H1 (cell line): ENCODE results near the gene LGALS12. TPM values are rescaled to one million over a fixed set of nuclear protein-coding genes. Genes with fewer than 3 reads are reported as not detected.

ENCODE experiments used
- CTCF ChIA-PET: fragments of 300-600 bp; sonication (Branson Sonifier 250); formaldehyde crosslinking; loops from one replicate; lab custom pipeline; 2021; ENCODE audit not compliant: partially characterized antibody; lab: Charles Lee
- POLR2A ChIA-PET: fragments of 300-600 bp; sonication (Branson Sonifier 250); formaldehyde crosslinking; loops from one replicate; lab custom pipeline; 2021; ENCODE audit warnings: inconsistent platforms; ENCODE audit not compliant: partially characterized antibody; lab: Charles Lee
- DNase-seq, 2 experiments: peaks; one replicate each; pipeline versions ENCODE4 v3.0.0 to v3.0.0-alpha.2; 2010 to 2022; ENCODE audit warnings: low spot score in 2 of 2, low read depth in 1 of 2, mixed read lengths in 1 of 2
- FAIRE-seq: peaks from 2 replicates; lab custom pipeline; 2011; peaks lifted over from hg19 to GRCh38; lab: Jason Lieb, UNC
- H2AFZ ChIP-seq: 2 replicates; pipeline ENCODE4 v1.8.1; 2012; ENCODE audit warnings: low read length, inconsistent platforms
- H2AK5ac ChIP-seq: 2 replicates; pipeline ENCODE4 v1.6.1; 2013; ENCODE audit warnings: low read depth, low read length
- H2BK120ac ChIP-seq: replicated peaks from 2 replicates; pipeline ENCODE3; 2013; ENCODE audit warnings: low read depth, low read length, inconsistent platforms
- H2BK12ac ChIP-seq: 2 replicates; pipeline ENCODE4 v1.6.1; 2013; ENCODE audit warnings: low read depth, low read length
- H2BK15ac ChIP-seq: 2 replicates; pipeline ENCODE4 v1.6.1; 2013; ENCODE audit warnings: low read length
- H2BK20ac ChIP-seq: 2 replicates; pipeline ENCODE4 v1.6.1; 2013; ENCODE audit warnings: low read length
- H2BK5ac ChIP-seq: 2 replicates; pipeline ENCODE4 v1.6.1; 2013; ENCODE audit warnings: low read depth, low read length
- H3K14ac ChIP-seq: 2 replicates; pipeline ENCODE4 v1.6.1; 2013; ENCODE audit warnings: inconsistent platforms; ENCODE audit not compliant: insufficient read length
- H3K18ac ChIP-seq: 2 replicates; pipeline ENCODE4 v1.6.1; 2013; ENCODE audit warnings: low read length; ENCODE audit errors: extremely low read depth
- H3K23ac ChIP-seq: 2 replicates; pipeline ENCODE4 v1.6.1; 2013; ENCODE audit warnings: inconsistent platforms; ENCODE audit not compliant: insufficient read length
- H3K23me2 ChIP-seq: 2 replicates; pipeline ENCODE4 v1.6.1; 2013; ENCODE audit warnings: low read depth, low read length
- H3K27ac ChIP-seq: 2 replicates; pipeline ENCODE4 v1.6.1; 2011; ENCODE audit warnings: low read depth, low read length, inconsistent platforms
- H3K27me3 ChIP-seq, 4 experiments: replicated peaks in 1 of 4; 1 replicate in 1 of 4; 2 replicates in 3 of 4; pipeline versions ENCODE4 v1.6.1 to v1.8.1; 2011 to 2013; ENCODE audit warnings: low read length in 3 of 4, mild to moderate bottlenecking in 3 of 4, inconsistent platforms in 2 of 4, mixed read lengths in 2 of 4, moderate library complexity in 1 of 4; ENCODE audit not compliant: control insufficient read depth in 3 of 4, insufficient read depth in 3 of 4; ENCODE audit errors: extremely low read depth in 1 of 4
- H3K36me3 ChIP-seq, 4 experiments: 2 replicates each; pipeline versions ENCODE4 v1.6.1 to v1.8.1; 2011 to 2013; ENCODE audit warnings: mild to moderate bottlenecking in 4 of 4, low read length in 3 of 4, moderate library complexity in 2 of 4, control low read depth in 1 of 4, inconsistent platforms in 1 of 4; ENCODE audit not compliant: insufficient read depth in 4 of 4, control insufficient read depth in 2 of 4
- H3K4ac ChIP-seq: replicated peaks from 2 replicates; pipeline ENCODE3; 2013; ENCODE audit warnings: low read length, low read depth, mixed read lengths, inconsistent platforms; ENCODE audit not compliant: insufficient read length
- H3K4me1 ChIP-seq, 4 experiments: replicated peaks in 1 of 4; 1 replicate in 1 of 4; 2 replicates in 3 of 4; pipeline versions ENCODE4 v1.6.1 to v1.8.1; 2011 to 2013; ENCODE audit warnings: low read length in 3 of 4, inconsistent platforms in 2 of 4, mixed read lengths in 1 of 4; ENCODE audit not compliant: insufficient read depth in 4 of 4, control insufficient read depth in 3 of 4
- H3K4me2 ChIP-seq, 2 experiments: 2 replicates each; pipeline versions ENCODE4 v1.6.1 to v1.8.1; 2011 to 2013; ENCODE audit warnings: low read depth in 2 of 2, low read length in 2 of 2, control low read depth in 1 of 2, inconsistent platforms in 1 of 2, mild to moderate bottlenecking in 1 of 2; ENCODE audit not compliant: insufficient read depth in 1 of 2
- H3K4me3 ChIP-seq, 4 experiments: fragments of 200-600, 300-600 bp in 1 of 4; sonication (generic), shearing (Covaris generic), sonication (Bioruptor Twin) in 1 of 4; 2 replicates each; pipeline versions ENCODE4 v1.5.1 to v1.8.1; 2011 to 2016; ENCODE audit warnings: low read length in 4 of 4, low read depth in 3 of 4, control low read depth in 2 of 4, inconsistent platforms in 2 of 4, mild to moderate bottlenecking in 2 of 4, mixed read lengths in 1 of 4, moderate library complexity in 1 of 4; ENCODE audit not compliant: insufficient read depth in 2 of 4; ENCODE audit errors: extremely low read depth in 1 of 4
- H3K56ac ChIP-seq: replicated peaks from 2 replicates; pipeline ENCODE3; 2013; ENCODE audit warnings: low read depth, mild to moderate bottlenecking, mixed read lengths, low read length, inconsistent platforms; ENCODE audit not compliant: insufficient read length
- H3K79me1 ChIP-seq: 2 replicates; pipeline ENCODE4 v1.6.1; 2013; ENCODE audit warnings: low read depth, low read length, control low read depth
- H3K79me2 ChIP-seq, 2 experiments: 2 replicates each; pipeline versions ENCODE4 v1.6.1 to v1.8.1; 2012 to 2013; ENCODE audit warnings: low read length in 2 of 2, mild to moderate bottlenecking in 2 of 2, inconsistent platforms in 1 of 2; ENCODE audit not compliant: insufficient read depth in 2 of 2, control insufficient read depth in 1 of 2
- H3K9ac ChIP-seq, 4 experiments: replicated peaks in 1 of 4; 1 replicate in 1 of 4; 2 replicates in 3 of 4; pipeline versions ENCODE4 v1.6.1 to v1.8.1; 2011 to 2013; ENCODE audit warnings: low read depth in 3 of 4, low read length in 3 of 4, control low read depth in 2 of 4, mild to moderate bottlenecking in 2 of 4, moderate library complexity in 2 of 4, inconsistent platforms in 1 of 4; ENCODE audit errors: extremely low read depth in 1 of 4
- H3K9me3 ChIP-seq, 2 experiments: 2 replicates each; pipeline versions ENCODE4 v1.6.1 to v1.8.1; 2012 to 2013; ENCODE audit warnings: mild to moderate bottlenecking in 2 of 2, moderate library complexity in 2 of 2, control low read depth in 1 of 2, inconsistent platforms in 1 of 2, low read depth in 1 of 2, low read length in 1 of 2, mixed read lengths in 1 of 2; ENCODE audit not compliant: insufficient read depth in 2 of 2
- H4K20me1 ChIP-seq, 2 experiments: replicated peaks in 1 of 2; 2 replicates each; pipeline versions ENCODE3 to v1.8.1; 2011 to 2013; ENCODE audit warnings: inconsistent platforms in 2 of 2, low read length in 2 of 2, mild to moderate bottlenecking in 1 of 2; ENCODE audit not compliant: insufficient read depth in 2 of 2, control insufficient read depth in 1 of 2
- H4K5ac ChIP-seq: 2 replicates; pipeline ENCODE4 v1.6.1; 2013; ENCODE audit warnings: low read length, low read depth, mixed read lengths, inconsistent platforms; ENCODE audit not compliant: insufficient read length
- H4K8ac ChIP-seq: 2 replicates; pipeline ENCODE4 v1.8.0; 2013; ENCODE audit warnings: mild to moderate bottlenecking, moderate library complexity, low read length, inconsistent platforms; ENCODE audit not compliant: insufficient read depth; ENCODE audit errors: extremely low read depth
- H4K91ac ChIP-seq: replicated peaks from 2 replicates; pipeline ENCODE3; 2013; ENCODE audit warnings: low read length, mixed read lengths, inconsistent platforms; ENCODE audit not compliant: insufficient read length
- ATF3 ChIP-seq: IDR thresholded peaks from 2 replicates; pipeline ENCODE4 v1.6.1; 2011; ENCODE audit warnings: low read depth, mild to moderate bottlenecking, low read length; ENCODE audit not compliant: insufficient read depth
- CBX5 ChIP-seq: fragments of 300-800, 300-1000 bp; sonication (generic); IDR thresholded peaks from 2 replicates; pipeline ENCODE4 v1.7.1; 2016; ENCODE audit warnings: antibody characterized with exemption, low read length, low read depth
- CEBPB ChIP-seq: IDR thresholded peaks from 2 replicates; pipeline ENCODE4 v1.6.1; 2012; ENCODE audit warnings: low read depth, low read length
- FOSL1 ChIP-seq: IDR thresholded peaks from 2 replicates; pipeline ENCODE4 v1.6.1; 2011; ENCODE audit warnings: mild to moderate bottlenecking, low read depth, low read length, moderate library complexity; ENCODE audit not compliant: insufficient read depth
- GTF2F1 ChIP-seq: IDR thresholded peaks from 2 replicates; pipeline ENCODE4 v1.6.1; 2012; ENCODE audit warnings: low read depth, low read length, improper control_type of control experiment, borderline replicate concordance
- HDAC2 ChIP-seq, 2 experiments: fragments of 300-600 bp in 1 of 2; sonication (generic) in 1 of 2; IDR thresholded peaks; 2 replicates each; pipeline ENCODE4 v1.6.1; 2011 to 2012; ENCODE audit warnings: low read depth in 2 of 2, low read length in 2 of 2, mild to moderate bottlenecking in 2 of 2, moderate library complexity in 2 of 2, borderline replicate concordance in 1 of 2, inconsistent platforms in 1 of 2
- POLR2A ChIP-seq, 2 experiments: IDR thresholded peaks; 1 replicate in 1 of 2; 2 replicates in 1 of 2; pipeline ENCODE4 v1.6.1; 2011; ENCODE audit warnings: low read depth in 2 of 2, low read length in 2 of 2, mild to moderate bottlenecking in 2 of 2; ENCODE audit errors: control extremely low read depth in 1 of 2
- RAD21 ChIP-seq, 2 experiments: IDR thresholded peaks in 1 of 2; conservative IDR thresholded peaks in 1 of 2; 2 replicates each; pipeline ENCODE4 v1.6.1; 2011; ENCODE audit warnings: low read depth in 2 of 2, low read length in 2 of 2, improper control_type of control experiment in 1 of 2, inconsistent platforms in 1 of 2, mild to moderate bottlenecking in 1 of 2, moderate library complexity in 1 of 2
- SIRT6 ChIP-seq: IDR thresholded peaks from one replicate; pipeline ENCODE4 v1.7.1; 2012; ENCODE audit warnings: low read length, inconsistent platforms
- SP2 ChIP-seq: IDR thresholded peaks from 2 replicates; pipeline ENCODE4 v1.6.1; 2012; ENCODE audit warnings: mild to moderate bottlenecking, low read length, inconsistent platforms
- TBP ChIP-seq: IDR thresholded peaks from 2 replicates; pipeline ENCODE4 v1.6.1; 2011; ENCODE audit warnings: low read depth, low read length, improper control_type of control experiment
- ZNF274 ChIP-seq: IDR thresholded peaks from 2 replicates; pipeline ENCODE4 v1.7.0; 2012; ENCODE audit warnings: low read length, borderline replicate concordance; ENCODE audit errors: extremely low read depth
- WGBS, 2 experiments: shearing (Covaris generic) in 1 of 2; methylation state at CpG; one replicate each; pipeline versions ENCODE4 v1.1.6 to v1.1.7; 2013 to 2015; ENCODE audit warnings: low lambda C conversion rate in 2 of 2, mixed read lengths in 2 of 2, inconsistent platforms in 1 of 2, low coverage in 1 of 2, missing lambda C conversion rate in 1 of 2; ENCODE audit not compliant: insufficient replicate concordance in 2 of 2, insufficient coverage in 1 of 2, insufficient read length in 1 of 2; ENCODE audit errors: extremely low coverage in 1 of 2, missing lambda C conversion rate in 1 of 2; 5-methylcytosine and 5-hydroxymethylcytosine counted together
- polyA plus RNA-seq, 7 experiments: library from polyadenylated mRNA; depleted of rRNA in 3 of 7; stranded (reverse) in 5 of 7; unstranded in 2 of 7; fragments of >200 nt in 5 of 7; fragments of 200-250 nt in 2 of 7; gene quantifications; 1 replicate in 5 of 7; 2 replicates in 1 of 7; 4 replicates in 1 of 7; pipeline versions ENCODE4 v1.2.1 to v1.2.3, GENCODE V29; 2011 to 2013; ENCODE audit warnings: missing spikeins in 2 of 7, mixed read lengths in 2 of 7
- total RNA-seq: library from RNA; stranded (reverse); fragmentation: NEBNext Ultra II Directional; extraction: Animal tissue kit (Norgen Biotek cat#: 25700); gene quantifications from 2 replicates; pipeline ENCODE4 v1.2.1, GENCODE V29; 2021

The LGALS12 gene
- total and polyA plus RNA-seq, 2 of the 8 experiments (the other 6 are each of a cell fraction or from before 2014, with no cell fraction given), result 1.6 to 2.9 TPM

GRCh38 chr11:63554877-63555223 is 49.0 kb downstream of the LGALS12 start:
- WGBS, 2 experiments, result 80% methylated on average over 4 of the region's 4 CpGs; no CpG with 5 or more reads in 1 of the 2 experiments
- POLR2A ChIA-PET, result interaction anchor here (3.5 kb wide), 1 partner anchor 7 kb away, joined by 12 read pairs; the partner anchor contains the start of gene PLAAT2

More at GRCh38 chr11:63554877-63555223, 49.0 kb downstream of the LGALS12 start:
- H2BK5ac ChIP-seq, result no peak overlapping the region
- H3K4me2 ChIP-seq, result no peak overlapping the region
- H3K4ac ChIP-seq, result no peak overlapping the region
- no peak for FAIRE-seq
- no peaks in the 10 kb centered on the region; a peak in 1 of 4 replicates for H3K9me3 ChIP-seq
- no peak overlapping the region for H2BK15ac ChIP-seq
- H3K79me1 ChIP-seq, result no peaks in the 10 kb centered on the region
- H2AFZ ChIP-seq, result no peak overlapping the region
- no peaks in the 10 kb centered on the region for H4K20me1 ChIP-seq
- H3K14ac ChIP-seq, result no peak overlapping the region
- H3K36me3 ChIP-seq, result no peaks in the 10 kb centered on the region
- no peak overlapping the region for H4K91ac ChIP-seq
- no peak overlapping the region for H4K5ac ChIP-seq
- no peaks in the 10 kb centered on the region for H3K79me2 ChIP-seq
- no peak for TF ChIP-seq GTF2F1
- no peak for TF ChIP-seq ZNF274
- TF ChIP-seq ATF3, result no peak
- TF ChIP-seq RAD21 (IDR thresholded peaks at IDR 0.05 in 1 of 2, conservative IDR thresholded peaks at IDR 0.05 in 1 of 2; ENCODE audit: low read depth in 2 of 2, low read length in 2 of 2), result no peak
- TF ChIP-seq FOSL1, result no peak
- TF ChIP-seq POLR2A (IDR thresholded peaks at IDR 0.05; ENCODE audit: control extremely low read depth in 1 of 2, low read depth in 2 of 2, low read length in 2 of 2), result no peak
- TF ChIP-seq SIRT6, result no peak
- no peak for TF ChIP-seq CBX5
- TF ChIP-seq SP2, result no peak
- TF ChIP-seq TBP, result no peak
- TF ChIP-seq CEBPB, result no peak
- no peak for TF ChIP-seq HDAC2 (IDR thresholded peaks at IDR 0.05; ENCODE audit: borderline replicate concordance in 1 of 2, low read depth in 2 of 2, low read length in 2 of 2)
- no peak overlapping the region for H3K23ac ChIP-seq
- no peak overlapping the region for H3K56ac ChIP-seq
- no peak overlapping the region for H2BK20ac ChIP-seq
- no peak overlapping the region for H2BK12ac ChIP-seq
- H2AK5ac ChIP-seq, result no peak overlapping the region
- H3K4me3 ChIP-seq, result no peak overlapping the region
- H3K18ac ChIP-seq, result no peak overlapping the region
- H3K23me2 ChIP-seq, result no peaks in the 10 kb centered on the region
- no peak for DNase-seq
- H3K4me1 ChIP-seq, result peaks cover 0 to 6% (median 2%) of the 10 kb centered on the region in 4 experiments; a peak in 3 of 7 replicates
- no peak overlapping the region for H3K27ac ChIP-seq
- H2BK120ac ChIP-seq, result no peak overlapping the region
- no peak overlapping the region for H4K8ac ChIP-seq
- CTCF ChIA-PET, result interaction anchor here (0.7 kb wide), 1 partner anchor 63 kb away, joined by 3 read pairs; no protein-coding TSS in a partner anchor
- no peaks in the 10 kb centered on the region for H3K27me3 ChIP-seq
- no peak overlapping the region for H3K9ac ChIP-seq
